HepG2 (cell line): ENCODE data around the gene P2RX3. TPM values are rescaled to one million over a fixed set of nuclear protein-coding genes. Genes with fewer than 3 reads are reported as not detected.

Experiments used
- ELF1 ChIP-seq: sonication (generic); formaldehyde crosslinking; IDR thresholded peaks from 2 replicates; pipeline ENCODE4 v1.4.0; 2020; ENCODE audit warnings: missing genetic modification reagents
- ELF3 ChIP-seq: IDR thresholded peaks from 2 replicates; pipeline ENCODE4 v1.6.1; 2016; ENCODE audit warnings: missing genetic modification reagents, missing compliant biosample characterization
- HNF1B ChIP-seq: sonication (generic); formaldehyde crosslinking; IDR thresholded peaks from 2 replicates; pipeline ENCODE4 v1.5.1; 2020; ENCODE audit warnings: mild to moderate bottlenecking, moderate library complexity, missing genetic modification reagents
- HOXD1 ChIP-seq: sonication (generic); formaldehyde crosslinking; IDR thresholded peaks from 2 replicates; pipeline ENCODE4 v1.5.0; 2020; ENCODE audit warnings: missing genetic modification reagents
- IKZF1 ChIP-seq: fragments of 450-650 bp; IDR thresholded peaks from 2 replicates; pipeline ENCODE4 v1.7.1; 2016
- NBN ChIP-seq: fragments of 450-650 bp; conservative IDR thresholded peaks from 2 replicates; pipeline ENCODE4 v1.6.1; 2017
- RERE ChIP-seq: IDR thresholded peaks from 2 replicates; pipeline ENCODE4 v1.6.1; 2016; ENCODE audit warnings: low read depth, missing genetic modification reagents, missing compliant biosample characterization
- SALL1 ChIP-seq: sonication (generic); formaldehyde crosslinking; IDR thresholded peaks from 2 replicates; pipeline ENCODE4 v1.8.0; 2022; ENCODE audit warnings: mild to moderate bottlenecking, missing genetic modification reagents
- ZBTB20 ChIP-seq: sonication (generic); formaldehyde crosslinking; IDR thresholded peaks from 2 replicates; pipeline ENCODE4 v1.8.1; 2023; ENCODE audit warnings: missing genetic modification reagents, low read depth, mild to moderate bottlenecking, borderline replicate concordance
- ZNF138 ChIP-seq: sonication (generic); formaldehyde crosslinking; IDR thresholded peaks from 2 replicates; pipeline ENCODE4 v1.5.0; 2020; ENCODE audit warnings: mild to moderate bottlenecking, low read depth, missing genetic modification reagents
- ZNF383 ChIP-seq: sonication (generic); formaldehyde crosslinking; IDR thresholded peaks from 2 replicates; pipeline ENCODE4 v1.4.0; 2020; ENCODE audit warnings: missing genetic modification reagents, mild to moderate bottlenecking, borderline replicate concordance
- ZNF639 ChIP-seq: conservative IDR thresholded peaks from 2 replicates; pipeline ENCODE4 v1.6.1; 2018; ENCODE audit warnings: missing genetic modification reagents
- ZNF652 ChIP-seq: IDR thresholded peaks from 2 replicates; pipeline ENCODE4 v1.6.1; 2016; ENCODE audit warnings: low read depth, borderline replicate concordance
- ZNF780A ChIP-seq: sonication (generic); formaldehyde crosslinking; IDR thresholded peaks from 2 replicates; pipeline ENCODE4 v1.8.0; 2022; ENCODE audit warnings: mild to moderate bottlenecking, missing genetic modification reagents, moderate library complexity
- polyA plus RNA-seq, 8 experiments: library from polyadenylated mRNA; depleted of rRNA in 3 of 8; stranded (reverse) in 7 of 8; unstranded in 1 of 8; fragments of >200 nt; fragmentation: Illumina TruSeq in 4 of 8; extraction: Trizol in 4 of 8; gene quantifications; 2 replicates each; pipeline versions ENCODE4 v1.2.1 to v1.2.3, GENCODE V29; 2011 to 2016; ENCODE audit warnings: low read depth in 4 of 8, missing spikeins in 1 of 8, mixed read lengths in 1 of 8; ENCODE audit not compliant: insufficient read depth in 1 of 8
- total RNA-seq, 5 experiments: library from RNA; depleted of rRNA; stranded (reverse); fragments of >200 nt; fragmentation: Illumina TruSeq; extraction: Trizol; gene quantifications; 2 replicates each; pipeline ENCODE4 v1.2.3, GENCODE V29; 2016; ENCODE audit warnings: low read depth in 1 of 5
- TF ChIP-seq, protein P1 (sequence below): sonication (generic); formaldehyde crosslinking; IDR thresholded peaks from 2 replicates; pipeline ENCODE4 v1.4.0; 2020; ENCODE audit warnings: missing genetic modification reagents
- TF ChIP-seq, protein P2 (sequence below): sonication (generic); formaldehyde crosslinking; IDR thresholded peaks from 2 replicates; pipeline ENCODE4 v1.8.0; 2022; ENCODE audit warnings: missing genetic modification reagents, mild to moderate bottlenecking, borderline replicate concordance
- TF ChIP-seq, protein P3 (sequence below): fragments of 450-650 bp; IDR thresholded peaks from 2 replicates; pipeline ENCODE4 v1.6.1; 2017

The P2RX3 gene
- total and polyA plus RNA-seq, 2 of the 13 experiments (the other 11 are each of a cell fraction or from before 2014, with no cell fraction given) = 0.08 TPM; not detected in 1

DNA sequence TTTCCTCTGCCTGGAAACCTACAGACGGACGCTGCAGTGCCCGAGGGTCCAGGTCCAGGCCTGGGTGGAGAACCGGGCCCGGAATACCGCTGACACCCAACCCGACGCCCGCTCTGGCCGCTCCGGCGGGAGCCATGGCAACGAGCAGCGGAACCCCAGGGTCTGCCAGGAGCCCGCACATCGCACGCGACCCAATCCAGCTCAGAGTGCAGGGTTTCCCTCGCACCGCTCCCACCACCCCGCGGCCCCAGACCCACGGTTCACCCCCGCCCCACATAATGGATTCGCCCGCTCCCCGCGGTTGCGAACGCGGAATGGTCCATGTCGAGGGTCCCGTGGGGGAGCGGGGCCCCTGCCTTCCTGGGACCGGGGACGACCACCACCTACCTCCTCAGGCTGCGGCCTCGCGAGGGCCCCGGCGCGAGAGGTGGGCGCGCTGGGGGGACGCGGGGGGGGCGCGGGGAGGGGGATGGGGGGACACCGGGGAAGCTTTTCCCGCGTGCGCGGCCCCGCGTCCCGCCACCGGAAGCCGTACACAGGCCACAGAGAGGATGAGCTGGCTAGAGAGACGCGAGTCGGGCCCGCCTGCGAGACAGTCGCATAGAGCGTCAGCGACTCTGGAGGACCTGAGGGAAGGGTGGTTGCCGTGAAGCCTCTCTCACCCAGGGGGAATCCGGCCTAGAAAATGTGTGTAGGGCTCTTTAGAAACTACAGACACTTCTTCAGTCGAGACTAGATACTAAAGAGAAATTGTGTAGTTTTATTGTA is 2.6 kb upstream of the P2RX3 start, which contains the start of gene SSRP1 (continued):
- no peak for TF ChIP-seq RERE (CRISPR knock-in tag)
- TF ChIP-seq, protein P1, sequence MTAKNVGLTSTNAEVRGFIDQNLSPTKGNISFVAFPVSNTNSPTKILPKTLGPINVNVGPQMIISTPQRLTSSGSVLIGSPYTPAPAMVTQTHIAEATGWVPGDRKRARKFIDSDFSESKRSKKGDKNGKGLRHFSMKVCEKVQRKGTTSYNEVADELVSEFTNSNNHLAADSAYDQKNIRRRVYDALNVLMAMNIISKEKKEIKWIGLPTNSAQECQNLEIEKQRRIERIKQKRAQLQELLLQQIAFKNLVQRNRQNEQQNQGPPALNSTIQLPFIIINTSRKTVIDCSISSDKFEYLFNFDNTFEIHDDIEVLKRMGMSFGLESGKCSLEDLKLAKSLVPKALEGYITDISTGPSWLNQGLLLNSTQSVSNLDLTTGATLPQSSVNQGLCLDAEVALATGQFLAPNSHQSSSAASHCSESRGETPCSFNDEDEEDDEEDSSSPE (CRISPR knock-in tag) = peak; percentile 90
- TF ChIP-seq HOXD1 (CRISPR knock-in tag) = no peak
- TF ChIP-seq HNF1B (CRISPR knock-in tag) = no peak
- TF ChIP-seq ZNF138 (CRISPR knock-in tag) = no peak
- peak; percentile 46; the same call in 1 of the 2 replicates for TF ChIP-seq ZNF639 (CRISPR knock-in tag)
- TF ChIP-seq ZBTB20 (CRISPR knock-in tag) = 0 out of 2 replicates have a peak, but pooled peaks have one; percentile 54
- no peak for TF ChIP-seq NBN
- no peak for TF ChIP-seq IKZF1
- no peak for TF ChIP-seq ZNF383 (CRISPR knock-in tag)
- TF ChIP-seq, protein P2, sequence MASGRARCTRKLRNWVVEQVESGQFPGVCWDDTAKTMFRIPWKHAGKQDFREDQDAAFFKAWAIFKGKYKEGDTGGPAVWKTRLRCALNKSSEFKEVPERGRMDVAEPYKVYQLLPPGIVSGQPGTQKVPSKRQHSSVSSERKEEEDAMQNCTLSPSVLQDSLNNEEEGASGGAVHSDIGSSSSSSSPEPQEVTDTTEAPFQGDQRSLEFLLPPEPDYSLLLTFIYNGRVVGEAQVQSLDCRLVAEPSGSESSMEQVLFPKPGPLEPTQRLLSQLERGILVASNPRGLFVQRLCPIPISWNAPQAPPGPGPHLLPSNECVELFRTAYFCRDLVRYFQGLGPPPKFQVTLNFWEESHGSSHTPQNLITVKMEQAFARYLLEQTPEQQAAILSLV (CRISPR knock-in tag) = no peak
- TF ChIP-seq ELF1 (CRISPR knock-in tag) = peak; percentile 81
- TF ChIP-seq ZNF780A = no peak
- TF ChIP-seq ZNF652 (CRISPR knock-in tag) = no peak
- peak; percentile 52; the same call in 1 of the 2 replicates for TF ChIP-seq ELF3 (CRISPR knock-in tag)
- TF ChIP-seq, protein P3, sequence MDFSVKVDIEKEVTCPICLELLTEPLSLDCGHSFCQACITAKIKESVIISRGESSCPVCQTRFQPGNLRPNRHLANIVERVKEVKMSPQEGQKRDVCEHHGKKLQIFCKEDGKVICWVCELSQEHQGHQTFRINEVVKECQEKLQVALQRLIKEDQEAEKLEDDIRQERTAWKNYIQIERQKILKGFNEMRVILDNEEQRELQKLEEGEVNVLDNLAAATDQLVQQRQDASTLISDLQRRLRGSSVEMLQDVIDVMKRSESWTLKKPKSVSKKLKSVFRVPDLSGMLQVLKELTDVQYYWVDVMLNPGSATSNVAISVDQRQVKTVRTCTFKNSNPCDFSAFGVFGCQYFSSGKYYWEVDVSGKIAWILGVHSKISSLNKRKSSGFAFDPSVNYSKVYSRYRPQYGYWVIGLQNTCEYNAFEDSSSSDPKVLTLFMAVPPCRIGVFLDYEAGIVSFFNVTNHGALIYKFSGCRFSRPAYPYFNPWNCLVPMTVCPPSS = no peak
- TF ChIP-seq SALL1 (CRISPR knock-in tag) = peak; percentile 60; the same call in 1 of the 2 replicates
